Fibroblast of lung (primary cell): ENCODE data around the gene BHMT2. TPM values are rescaled to one million over a fixed set of nuclear protein-coding genes. Genes with fewer than 3 reads are reported as not detected.

Experiments
- DNase-seq, 2 donors: peaks; one replicate each; pipeline versions ENCODE4 v3.0.0 to v3.0.0-alpha.2; 2010; ENCODE audit warnings: low read depth in 2 of 2
- H2AFZ ChIP-seq: 2 replicates; pipeline ENCODE4 v1.5.1; 2012; ENCODE audit warnings: low read length, control low read depth, inconsistent platforms
- H3K27ac ChIP-seq: 2 replicates; pipeline ENCODE4 v1.5.1; 2011; ENCODE audit warnings: low read length, control low read depth; ENCODE audit not compliant: insufficient read depth
- H3K27me3 ChIP-seq: 2 replicates; pipeline ENCODE4 v1.5.1; 2011; ENCODE audit warnings: mild to moderate bottlenecking, low read length; ENCODE audit not compliant: control insufficient read depth, insufficient read depth
- H3K36me3 ChIP-seq: 2 replicates; pipeline ENCODE4 v1.5.1; 2011; ENCODE audit warnings: low read length; ENCODE audit not compliant: control insufficient read depth, insufficient read depth
- H3K4me1 ChIP-seq: 2 replicates; pipeline ENCODE4 v1.5.1; 2011; ENCODE audit warnings: low read length; ENCODE audit not compliant: control insufficient read depth, insufficient read depth; ENCODE audit errors: extremely low read depth
- H3K4me2 ChIP-seq: 2 replicates; pipeline ENCODE4 v1.5.1; 2011; ENCODE audit warnings: low read length, control low read depth; ENCODE audit not compliant: insufficient read depth; ENCODE audit errors: extremely low read depth
- H3K4me3 ChIP-seq, 4 experiments: fragments of 200-600 bp in 1 of 4; sonication (generic) in 1 of 4; replicated peaks in 1 of 4; 2 replicates each; pipeline ENCODE4 v1.5.1; 2011 to 2016; ENCODE audit warnings: low read length in 4 of 4, low read depth in 3 of 4, mild to moderate bottlenecking in 3 of 4, control low read depth in 2 of 4, inconsistent platforms in 1 of 4, mixed read lengths in 1 of 4; ENCODE audit not compliant: insufficient read depth in 1 of 4; ENCODE audit errors: control extremely low read depth in 1 of 4
- H3K79me2 ChIP-seq: 2 replicates; pipeline ENCODE4 v1.5.1; 2012; ENCODE audit warnings: mild to moderate bottlenecking, low read length, inconsistent platforms; ENCODE audit not compliant: control insufficient read depth, insufficient read depth
- H3K9ac ChIP-seq: 2 replicates; pipeline ENCODE4 v1.5.1; 2011; ENCODE audit warnings: mild to moderate bottlenecking, low read length, control low read depth; ENCODE audit not compliant: insufficient read depth
- H3K9me3 ChIP-seq: 2 replicates; pipeline ENCODE4 v1.5.1; 2012; ENCODE audit warnings: low read depth, low read length; ENCODE audit not compliant: control insufficient read depth, insufficient read depth
- H4K20me1 ChIP-seq: 2 replicates; pipeline ENCODE4 v1.5.1; 2011; ENCODE audit warnings: low read length; ENCODE audit not compliant: control insufficient read depth, insufficient read depth; ENCODE audit errors: extremely low read depth
- CTCF ChIP-seq, 2 donors: IDR thresholded peaks in 1 of 2; conservative IDR thresholded peaks in 1 of 2; 1 replicate in 1 of 2; 2 replicates in 1 of 2; pipeline ENCODE4 v1.5.1; 2011 to 2012; ENCODE audit warnings: low read length in 2 of 2, control low read depth in 1 of 2, inconsistent platforms in 1 of 2, low read depth in 1 of 2, mild to moderate bottlenecking in 1 of 2
- EZH2 ChIP-seq: IDR thresholded peaks from 2 replicates; pipeline ENCODE4 v1.5.1; 2012; ENCODE audit warnings: low read length, control low read depth, mild to moderate bottlenecking; ENCODE audit errors: missing control alignments
- polyA plus RNA-seq, 2 donors: library from polyadenylated mRNA; depleted of rRNA in 1 of 2; stranded (reverse) in 1 of 2; unstranded in 1 of 2; fragments of >200 nt; gene quantifications; 2 replicates each; pipeline ENCODE4 v1.2.1, GENCODE V29; 2011 to 2012; ENCODE audit warnings: missing spikeins in 1 of 2
- total RNA-seq: library from RNA; depleted of rRNA; stranded (reverse); fragments of >200 nt; gene quantifications from 2 replicates; pipeline ENCODE4 v1.2.1, GENCODE V29; 2014

The BHMT2 gene
- total and polyA plus RNA-seq, 2 donors (not counting 1 experiment from before 2014, with no cell fraction given) = 6.5 to 20.3 TPM

DNA sequence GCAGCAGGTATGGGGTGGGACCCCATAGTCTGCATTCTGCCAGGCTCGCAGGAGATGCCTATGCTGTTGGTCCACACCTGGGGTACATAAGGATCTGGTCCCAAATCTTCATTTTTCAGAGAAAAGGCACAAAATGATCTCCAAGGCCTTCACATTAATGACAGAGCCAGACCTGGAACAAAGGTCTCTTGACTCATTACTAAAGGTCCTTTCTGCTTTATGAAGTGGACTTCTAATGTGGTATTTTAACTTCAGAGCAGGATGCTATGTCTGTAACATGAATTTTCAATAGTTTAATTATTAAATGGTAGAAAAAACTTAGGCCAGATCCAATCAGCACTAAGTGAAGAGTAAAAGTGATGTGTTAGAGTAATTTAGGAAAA lies 38.1 kb upstream of the BHMT2 start:
- Histone ChIP-seq H3K9ac (no peak overlapping the region), H3K4me1 (no peaks in the 10 kb centered on the region), H3K27me3 (no peaks in the 10 kb centered on the region), H2AFZ (no peak overlapping the region), H3K4me3 (no peak overlapping the region), H4K20me1 (no peaks in the 10 kb centered on the region), H3K79me2 (no peaks in the 10 kb centered on the region), H3K4me2 (no peak overlapping the region), H3K27ac (no peak overlapping the region), H3K9me3 (no peaks in the 10 kb centered on the region), H3K36me3 (no peaks in the 10 kb centered on the region)
- no peak for DNase-seq
- TF ChIP-seq EZH2 (no peak), CTCF (conservative IDR thresholded peaks at IDR 0.05 in 1 of 2, IDR thresholded peaks at IDR 0.05 in 1 of 2; ENCODE audit: low read depth in 1 of 2, low read length in 2 of 2) (no peak)

- no peak overlapping the region for H3K4me3 ChIP-seq
- no peaks in the 10 kb centered on the region for H3K4me1 ChIP-seq
- H4K20me1 ChIP-seq = no peaks in the 10 kb centered on the region
- H3K36me3 ChIP-seq = no peaks in the 10 kb centered on the region
- no peak overlapping the region for H2AFZ ChIP-seq
- peak in 1 of 2 donors; percentile 35 for DNase-seq
- H3K27me3 ChIP-seq = no peaks in the 10 kb centered on the region
- no peaks in the 10 kb centered on the region for H3K9me3 ChIP-seq
- no peak for TF ChIP-seq CTCF (conservative IDR thresholded peaks at IDR 0.05 in 1 of 2, IDR thresholded peaks at IDR 0.05 in 1 of 2; ENCODE audit: low read depth in 1 of 2, low read length in 2 of 2)
- H3K4me2 ChIP-seq = no peak overlapping the region
- H3K27ac ChIP-seq = no peak overlapping the region
- H3K9ac ChIP-seq = no peak overlapping the region
- H3K79me2 ChIP-seq = no peaks in the 10 kb centered on the region
Measured at GRCh38 chr5:79032031-79032695, 37.4 kb upstream of the BHMT2 start.

DNA sequence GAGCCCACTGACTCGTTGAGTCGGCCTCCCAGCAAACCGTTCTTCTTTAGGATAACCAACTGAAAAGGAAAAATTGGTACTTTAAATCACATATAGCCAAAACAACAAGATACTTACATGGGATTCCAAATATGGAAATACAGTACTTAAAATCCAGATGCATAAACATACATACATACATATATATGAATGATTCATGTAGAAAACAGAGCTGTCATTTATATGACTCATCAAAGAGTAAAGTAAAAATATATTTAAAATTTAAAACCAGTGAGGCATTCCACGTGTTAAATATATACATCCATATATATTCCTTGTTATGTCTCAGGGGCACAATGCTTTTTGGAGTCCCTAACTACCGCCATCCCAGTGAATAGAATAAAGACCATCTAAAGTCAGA lies 36.8 kb upstream of the BHMT2 start:
- Histone ChIP-seq H3K9ac (no peak overlapping the region), H2AFZ (no peak overlapping the region), H3K4me1 (no peaks in the 10 kb centered on the region), H4K20me1 (no peaks in the 10 kb centered on the region), H3K4me2 (no peak overlapping the region), H3K79me2 (no peaks in the 10 kb centered on the region), H3K27me3 (no peaks in the 10 kb centered on the region), H3K27ac (no peak overlapping the region), H3K36me3 (no peaks in the 10 kb centered on the region), H3K4me3 (no peak overlapping the region), H3K9me3 (no peaks in the 10 kb centered on the region)
- TF ChIP-seq EZH2 = no peak
- no peak for TF ChIP-seq CTCF (conservative IDR thresholded peaks at IDR 0.05 in 1 of 2, IDR thresholded peaks at IDR 0.05 in 1 of 2; ENCODE audit: low read depth in 1 of 2, low read length in 2 of 2)
- no peak for DNase-seq
